ENCODE data around the gene SYT9. TPM values are rescaled to one million over a fixed set of nuclear protein-coding genes. Genes with fewer than 3 reads are reported as not detected.

SYT9 gene
- total RNA-seq, 1 donor from 2014 or later, result not detected

DNA sequence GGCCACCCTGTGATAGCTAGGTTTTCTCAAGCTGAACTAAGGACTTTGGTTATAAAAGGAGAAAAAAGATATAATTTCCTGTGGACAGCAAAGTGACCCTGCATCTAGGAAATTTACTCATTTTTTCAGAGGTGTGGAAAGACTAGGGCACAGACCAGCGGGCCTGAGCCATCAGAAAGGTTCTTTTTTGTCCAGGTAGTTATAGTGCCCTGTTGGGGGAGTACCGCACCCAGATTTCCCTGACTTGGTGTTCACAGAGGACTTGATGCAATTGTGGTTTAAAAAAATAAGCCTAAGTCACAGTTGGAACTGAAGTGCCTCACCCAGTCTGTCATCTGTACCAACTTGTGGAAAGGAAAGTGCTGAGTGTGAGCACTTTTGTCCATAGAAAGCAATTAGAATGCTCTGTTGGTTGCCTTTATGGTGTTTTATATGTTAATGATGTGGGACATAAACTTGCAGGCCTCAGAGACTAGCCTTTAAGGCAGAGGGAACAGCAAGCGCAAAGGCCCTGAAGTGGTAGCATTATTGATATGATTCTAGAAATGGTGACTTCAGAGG lies 3.1 kb downstream of the SYT9 start:
- peaks cover 45% of the 10 kb centered on the region for H3K27me3 Mint-ChIP-seq

DNA sequence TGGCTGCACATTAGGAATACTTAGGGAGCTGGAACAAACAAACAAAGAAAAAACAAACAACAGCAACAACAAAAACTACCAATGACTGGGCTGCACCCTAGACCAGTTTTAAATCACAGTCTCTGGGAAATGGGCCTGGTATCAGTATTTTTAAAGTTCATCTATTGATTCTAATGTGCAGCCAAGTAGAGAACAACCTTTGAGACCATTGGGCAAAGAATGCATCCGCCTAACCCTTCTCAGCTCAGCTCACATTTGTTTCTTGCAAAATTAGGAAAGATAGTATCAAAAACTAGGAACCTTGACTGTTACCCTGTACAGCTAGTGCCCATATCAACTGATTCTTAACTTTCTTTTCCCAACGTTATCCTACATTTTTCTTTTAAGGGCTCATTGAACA lies 5.2 kb downstream of the SYT9 start:
- no peaks in the 10 kb centered on the region for H3K36me3 Mint-ChIP-seq (ENCODE audit: low read depth)
- H3K9me3 Mint-ChIP-seq, result no peaks in the 10 kb centered on the region
- no peak for DNase-seq
- no peak overlapping the region for H3K4me3 Mint-ChIP-seq
- no peaks in the 10 kb centered on the region for H3K4me1 Mint-ChIP-seq
- H3K27ac Mint-ChIP-seq, result no peak overlapping the region
- H3K27me3 Mint-ChIP-seq, result peaks cover 34% of the 10 kb centered on the region
- intact Hi-C loops (cut with micrococcal nuclease), result no loop called here

More for the DNA sequence above, 3.1 kb downstream of the SYT9 start:
- H3K27ac Mint-ChIP-seq, result no peak overlapping the region
- intact Hi-C loops (cut with micrococcal nuclease), result no loop called here
- no peak for DNase-seq
- H3K4me3 Mint-ChIP-seq, result no peak overlapping the region
- no peaks in the 10 kb centered on the region for H3K9me3 Mint-ChIP-seq
- no peaks in the 10 kb centered on the region for H3K4me1 Mint-ChIP-seq
- no peaks in the 10 kb centered on the region for H3K36me3 Mint-ChIP-seq (ENCODE audit: low read depth)

GRCh38 chr11:7257724-7258123 lies 6.0 kb downstream of the SYT9 start:
- H3K4me3 Mint-ChIP-seq, result no peak overlapping the region
- no peaks in the 10 kb centered on the region for H3K4me1 Mint-ChIP-seq
- intact Hi-C loops (cut with micrococcal nuclease), result no loop called here
- no peaks in the 10 kb centered on the region for H3K36me3 Mint-ChIP-seq (ENCODE audit: low read depth)
- H3K27ac Mint-ChIP-seq, result no peak overlapping the region
- H3K27me3 Mint-ChIP-seq, result peaks cover 31% of the 10 kb centered on the region
- no peak for DNase-seq
- H3K9me3 Mint-ChIP-seq, result no peaks in the 10 kb centered on the region

GRCh38 chr11:7261578-7261977 lies 9.9 kb downstream of the SYT9 start:
- H3K4me3 Mint-ChIP-seq, result no peak overlapping the region
- H3K27ac Mint-ChIP-seq, result no peak overlapping the region
- H3K27me3 Mint-ChIP-seq, result peaks cover 7% of the 10 kb centered on the region
- no peaks in the 10 kb centered on the region for H3K36me3 Mint-ChIP-seq (ENCODE audit: low read depth)
- H3K9me3 Mint-ChIP-seq, result no peaks in the 10 kb centered on the region
- H3K4me1 Mint-ChIP-seq, result no peaks in the 10 kb centered on the region
- intact Hi-C loops (cut with micrococcal nuclease), result no loop called here
- no peak for DNase-seq

GRCh38 chr11:7262672-7263071 lies 11.0 kb downstream of the SYT9 start:
- Mint-ChIP-seq H3K27ac (no peak overlapping the region), H3K4me1 (no peaks in the 10 kb centered on the region), H3K9me3 (no peaks in the 10 kb centered on the region), H3K4me3 (no peak overlapping the region), H3K36me3 (ENCODE audit: low read depth) (no peaks in the 10 kb centered on the region), H3K27me3 (peaks cover 7% of the 10 kb centered on the region)
- no peak for DNase-seq
- intact Hi-C loops (cut with micrococcal nuclease), result no loop called here

DNA sequence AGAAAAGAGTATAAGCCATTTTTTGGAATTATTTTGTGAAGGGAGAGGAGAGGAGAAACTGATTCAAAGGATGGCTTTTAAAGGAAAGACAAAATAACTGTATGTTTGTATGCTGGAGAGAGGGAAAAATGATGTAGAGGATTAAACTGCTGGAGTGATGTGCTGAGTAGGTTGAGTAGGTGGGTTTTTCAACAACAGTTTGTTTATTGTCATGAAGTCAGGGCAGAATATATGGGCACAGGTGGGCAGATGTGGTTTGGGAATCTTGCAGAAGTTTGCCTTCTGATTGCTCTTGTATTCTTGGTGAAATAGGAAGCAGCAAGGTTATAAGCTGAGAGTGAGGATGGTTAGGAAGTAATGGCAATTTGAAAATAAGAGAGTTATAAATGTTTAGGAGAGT lies 12.1 kb downstream of the SYT9 start:
- Mint-ChIP-seq H3K9me3 (no peaks in the 10 kb centered on the region), H3K36me3 (ENCODE audit: low read depth) (no peaks in the 10 kb centered on the region), H3K27me3 (peaks cover 5% of the 10 kb centered on the region), H3K27ac (no peak overlapping the region), H3K4me1 (no peaks in the 10 kb centered on the region), H3K4me3 (no peak overlapping the region)
- intact Hi-C loops (cut with micrococcal nuclease), result no loop called here
- no peak for DNase-seq

- Mint-ChIP-seq H3K27ac (no peak overlapping the region), H3K4me3 (no peak overlapping the region), H3K4me1 (no peaks in the 10 kb centered on the region), H3K9me3 (no peaks in the 10 kb centered on the region), H3K27me3 (peaks cover 2% of the 10 kb centered on the region), H3K36me3 (ENCODE audit: low read depth) (no peaks in the 10 kb centered on the region)
- intact Hi-C loops (cut with micrococcal nuclease), result no loop called here
- DNase-seq, result no peak
Observed at GRCh38 chr11:7268758-7269157, 17.1 kb downstream of the SYT9 start.

GRCh38 chr11:7270233-7270865 lies 18.6 kb downstream of the SYT9 start:
- intact Hi-C loops (cut with micrococcal nuclease), result no loop called here
- Mint-ChIP-seq H3K4me3 (no peak overlapping the region), H3K27me3 (peaks cover 2% of the 10 kb centered on the region), H3K9me3 (no peaks in the 10 kb centered on the region), H3K27ac (no peak overlapping the region), H3K36me3 (ENCODE audit: low read depth) (no peaks in the 10 kb centered on the region), H3K4me1 (no peaks in the 10 kb centered on the region)
- DNase-seq, result no peak

DNA sequence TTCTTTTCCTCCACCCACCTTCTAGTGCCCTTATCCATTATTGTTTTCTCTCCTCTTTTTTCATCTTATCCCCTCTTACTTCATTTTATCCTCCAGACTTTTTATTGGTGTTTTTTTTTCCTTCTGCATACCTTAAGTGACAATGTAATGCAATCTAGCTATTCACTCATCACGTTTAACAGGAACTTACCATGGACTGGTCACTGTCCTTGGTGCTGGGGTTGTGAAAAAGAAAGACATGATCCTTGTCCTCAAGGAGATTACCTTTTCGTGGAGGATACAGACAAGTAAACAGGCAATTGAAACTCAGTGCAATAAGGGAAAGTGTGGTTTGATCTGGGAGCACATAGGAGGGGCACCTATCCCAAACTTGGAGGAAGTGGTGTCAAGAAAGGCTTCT lies 20.7 kb downstream of the SYT9 start:
- Mint-ChIP-seq H3K4me1 (no peaks in the 10 kb centered on the region), H3K4me3 (no peak overlapping the region), H3K36me3 (ENCODE audit: low read depth) (no peaks in the 10 kb centered on the region), H3K27ac (no peak overlapping the region), H3K9me3 (no peaks in the 10 kb centered on the region), H3K27me3 (peaks cover 1% of the 10 kb centered on the region)
- DNase-seq, result no peak
- intact Hi-C loops (cut with micrococcal nuclease), result no loop called here

GRCh38 chr11:7275133-7275532 lies 23.4 kb downstream of the SYT9 start:
- intact Hi-C loops (cut with micrococcal nuclease), result no loop called here
- no peaks in the 10 kb centered on the region for H3K4me1 Mint-ChIP-seq
- no peaks in the 10 kb centered on the region for H3K27me3 Mint-ChIP-seq
- DNase-seq, result no peak
- H3K9me3 Mint-ChIP-seq, result no peaks in the 10 kb centered on the region
- no peaks in the 10 kb centered on the region for H3K36me3 Mint-ChIP-seq (ENCODE audit: low read depth)
- H3K27ac Mint-ChIP-seq, result no peak overlapping the region
- H3K4me3 Mint-ChIP-seq, result no peak overlapping the region

DNA sequence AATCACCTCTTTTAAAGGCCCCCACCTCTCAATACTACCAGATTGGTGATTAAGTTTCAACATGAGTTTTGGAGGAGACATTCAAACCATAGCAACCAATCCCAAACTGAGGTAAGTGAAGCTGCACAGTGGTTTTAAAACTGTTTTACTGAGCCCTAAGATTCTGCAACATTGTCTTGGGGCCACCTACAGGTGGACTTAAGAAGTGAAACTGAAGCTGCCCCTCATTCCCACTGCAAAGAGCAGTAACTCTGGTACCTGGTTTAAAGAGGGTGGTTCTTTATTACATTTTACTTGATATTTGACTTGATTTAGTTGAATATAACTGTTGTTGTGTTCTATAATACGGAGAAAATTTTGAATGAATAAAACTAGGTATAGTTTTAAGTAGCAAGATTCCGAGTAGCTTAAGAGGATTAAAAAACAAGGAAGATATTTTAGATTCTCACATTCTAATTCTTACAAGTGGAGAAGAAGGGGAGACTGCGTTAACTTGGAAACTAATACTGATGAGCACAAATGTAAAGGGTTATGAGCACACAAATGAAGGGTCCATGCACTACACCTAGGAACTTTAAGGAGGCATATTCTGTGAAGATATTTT lies 26.7 kb downstream of the SYT9 start:
- DNase-seq, result peak; percentile 59
- no peaks in the 10 kb centered on the region for H3K9me3 Mint-ChIP-seq
- intact Hi-C loops (cut with micrococcal nuclease), result no loop called here
- peaks cover 3% of the 10 kb centered on the region for H3K27me3 Mint-ChIP-seq
- no peak overlapping the region for H3K4me3 Mint-ChIP-seq
- no peaks in the 10 kb centered on the region for H3K36me3 Mint-ChIP-seq (ENCODE audit: low read depth)
- H3K4me1 Mint-ChIP-seq, result no peaks in the 10 kb centered on the region
- no peak overlapping the region for H3K27ac Mint-ChIP-seq

- Mint-ChIP-seq H3K4me3 (no peak overlapping the region), H3K4me1 (no peaks in the 10 kb centered on the region), H3K9me3 (no peaks in the 10 kb centered on the region), H3K36me3 (ENCODE audit: low read depth) (no peaks in the 10 kb centered on the region), H3K27me3 (peaks cover 3% of the 10 kb centered on the region), H3K27ac (no peak overlapping the region)
- no peak for DNase-seq
- intact Hi-C loops (cut with micrococcal nuclease), result no loop called here
Observed at GRCh38 chr11:7279676-7280075, 28.0 kb downstream of the SYT9 start.

- H3K27me3 Mint-ChIP-seq, result peaks cover 3% of the 10 kb centered on the region
- no peaks in the 10 kb centered on the region for H3K4me1 Mint-ChIP-seq
- no peak for DNase-seq
- H3K4me3 Mint-ChIP-seq, result no peak overlapping the region
- H3K27ac Mint-ChIP-seq, result no peak overlapping the region
- intact Hi-C loops (cut with micrococcal nuclease), result no loop called here
- no peaks in the 10 kb centered on the region for H3K36me3 Mint-ChIP-seq (ENCODE audit: low read depth)
- H3K9me3 Mint-ChIP-seq, result no peaks in the 10 kb centered on the region
Observed at GRCh38 chr11:7281079-7281478, 29.4 kb downstream of the SYT9 start.

- H3K36me3 Mint-ChIP-seq (ENCODE audit: low read depth), result no peaks in the 10 kb centered on the region
- DNase-seq, result no peak
- H3K27ac Mint-ChIP-seq, result no peak overlapping the region
Observed at GRCh38 chr11:7281809-7282208, 30.1 kb downstream of the SYT9 start.

GRCh38 chr11:7286178-7286577 lies 34.5 kb downstream of the SYT9 start:
- Mint-ChIP-seq H3K4me1 (no peaks in the 10 kb centered on the region), H3K4me3 (no peak overlapping the region), H3K27ac (no peak overlapping the region), H3K9me3 (peaks cover 5% of the 10 kb centered on the region), H3K27me3 (peaks cover 3% of the 10 kb centered on the region), H3K36me3 (ENCODE audit: low read depth) (no peaks in the 10 kb centered on the region)
- intact Hi-C loops (cut with micrococcal nuclease), result no loop called here
- DNase-seq, result no peak

More at GRCh38 chr11:7281809-7282208, 30.1 kb downstream of the SYT9 start:
- Mint-ChIP-seq H3K9me3 (peaks cover 4% of the 10 kb centered on the region), H3K4me3 (no peak overlapping the region), H3K4me1 (no peaks in the 10 kb centered on the region), H3K27me3 (peaks cover 3% of the 10 kb centered on the region)
- intact Hi-C loops (cut with micrococcal nuclease), result no loop called here

Data from activated CD4-positive, alpha-beta T cell treated with anti-CD3 and anti-CD28 coated beads, Interleukin-2, amount 10 ng/mL, durations not matched to agents 24 days and 14 days (primary cell).